Activated CD8-positive, alpha-beta memory T cell treated with anti-CD3 and anti-CD28 coated beads for 1 hour (primary cell): ENCODE measurements around the gene LILRB5.
"Not testable (repeated sequence)": the region's sequence is repeated elsewhere in the genome, so short reads cannot be mapped to it uniquely, and the experiment has no call there.

Experiments
- DNase-seq, 2 donors: peaks; one replicate each; pipeline ENCODE4 v3.0.0-alpha.2; 2020; ENCODE audit warnings: low read depth in 1 of 2; ENCODE audit errors: extremely low read depth in 1 of 2

The LILRB5 gene

DNA sequence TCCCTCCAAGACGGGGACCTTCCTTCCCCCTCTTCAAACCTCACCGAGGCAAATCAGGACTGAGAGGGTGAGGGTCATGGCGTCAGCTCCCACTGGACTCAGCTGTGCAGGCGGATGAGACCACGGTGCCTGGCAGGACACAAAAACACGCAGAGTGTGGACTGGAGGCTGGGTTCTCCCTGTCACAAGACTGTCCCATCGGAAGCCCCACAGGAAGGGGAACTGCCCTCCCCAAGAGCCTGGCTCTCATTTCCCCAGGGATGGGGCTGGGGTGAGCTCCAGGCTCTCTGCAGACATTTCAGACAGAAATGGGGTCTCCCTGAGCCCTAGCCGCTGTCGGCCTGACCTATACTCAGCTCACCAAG, at the start of gene LILRB5:
LILRB5 (minus strand) TSS at position 158 of the 365 bp plus-strand sequence; CDS start at position 78, 80 bp downstream.
- no peak for DNase-seq

DNA sequence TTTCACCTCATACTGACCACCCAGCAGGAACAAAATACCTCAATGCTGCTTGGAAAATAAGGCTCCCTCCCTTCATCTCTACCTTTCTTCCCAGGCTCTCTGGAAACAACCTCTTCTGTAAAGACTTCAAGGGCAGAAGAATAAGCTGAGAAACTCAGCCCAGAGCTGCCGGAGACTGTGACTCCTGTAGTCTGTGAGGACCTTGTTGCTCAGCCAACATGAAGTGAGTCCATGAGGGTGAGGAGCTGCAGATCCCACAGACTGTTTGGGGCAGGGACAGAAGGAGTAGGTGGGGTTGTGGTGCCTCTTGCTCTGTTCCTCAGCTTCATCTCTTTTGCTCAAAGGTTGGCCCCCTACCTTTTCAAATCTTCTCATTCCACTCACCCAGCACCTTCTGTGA, 48.1 kb upstream of the LILRB5 start:
- no peak for DNase-seq

DNA sequence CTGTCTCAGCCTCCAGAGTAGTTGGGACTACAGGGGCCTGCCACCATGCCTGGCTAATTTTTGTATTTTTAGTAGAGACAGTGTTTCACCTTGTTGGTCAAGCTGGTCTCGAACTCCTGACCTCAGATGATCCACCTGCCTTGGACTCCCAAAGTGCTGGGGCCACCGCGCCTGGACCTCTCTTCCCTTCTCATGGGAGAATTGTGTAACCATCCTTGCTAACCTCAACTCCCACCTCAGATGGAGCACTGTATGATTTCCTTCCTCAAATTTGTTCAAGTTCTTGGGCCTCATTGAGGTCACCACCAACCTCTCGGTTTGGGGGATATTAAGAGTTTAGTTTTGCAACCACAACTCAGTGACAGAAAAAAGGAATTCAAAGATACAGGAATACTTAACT, 45.2 kb upstream of the LILRB5 start:
- no peak for DNase-seq

DNA sequence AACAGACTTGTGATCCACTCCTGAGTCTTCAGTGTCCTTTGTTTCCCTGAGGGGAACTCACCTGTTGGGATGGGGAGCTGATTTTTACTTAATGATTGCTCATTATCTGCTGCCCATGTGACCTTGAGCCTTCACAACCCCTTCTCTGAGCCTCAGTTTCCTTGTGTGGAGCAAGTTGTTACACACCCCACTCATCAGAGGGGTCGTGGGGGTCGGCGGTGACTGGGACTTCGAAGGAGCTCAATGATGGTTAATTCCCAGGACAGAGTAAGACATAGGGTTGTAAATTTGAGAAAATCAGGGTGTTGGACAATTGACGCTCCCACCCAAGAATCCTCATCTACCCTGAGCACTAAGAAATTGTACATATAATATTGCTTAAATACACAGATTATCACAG, 42.4 kb upstream of the LILRB5 start:
- no peak for DNase-seq

DNA sequence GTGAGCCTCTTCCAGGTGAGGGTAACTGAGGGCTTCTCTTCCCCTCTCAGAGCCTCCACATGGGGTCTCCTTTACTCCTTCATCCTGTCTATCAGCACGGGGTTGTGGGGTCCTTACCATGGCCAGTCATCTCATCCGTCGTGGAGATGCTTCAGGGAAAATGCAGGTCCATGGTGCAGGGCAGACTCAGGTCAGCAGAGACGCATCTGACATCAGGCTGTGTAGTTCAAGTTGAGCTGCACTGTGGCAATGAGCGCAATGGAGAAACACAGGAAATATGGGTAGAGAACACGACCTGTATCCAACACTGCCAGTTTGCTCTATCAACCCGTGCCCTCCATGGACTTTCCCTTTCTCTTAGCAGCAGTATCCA, 42.0 kb upstream of the LILRB5 start:
- DNase-seq, result no peak

DNA sequence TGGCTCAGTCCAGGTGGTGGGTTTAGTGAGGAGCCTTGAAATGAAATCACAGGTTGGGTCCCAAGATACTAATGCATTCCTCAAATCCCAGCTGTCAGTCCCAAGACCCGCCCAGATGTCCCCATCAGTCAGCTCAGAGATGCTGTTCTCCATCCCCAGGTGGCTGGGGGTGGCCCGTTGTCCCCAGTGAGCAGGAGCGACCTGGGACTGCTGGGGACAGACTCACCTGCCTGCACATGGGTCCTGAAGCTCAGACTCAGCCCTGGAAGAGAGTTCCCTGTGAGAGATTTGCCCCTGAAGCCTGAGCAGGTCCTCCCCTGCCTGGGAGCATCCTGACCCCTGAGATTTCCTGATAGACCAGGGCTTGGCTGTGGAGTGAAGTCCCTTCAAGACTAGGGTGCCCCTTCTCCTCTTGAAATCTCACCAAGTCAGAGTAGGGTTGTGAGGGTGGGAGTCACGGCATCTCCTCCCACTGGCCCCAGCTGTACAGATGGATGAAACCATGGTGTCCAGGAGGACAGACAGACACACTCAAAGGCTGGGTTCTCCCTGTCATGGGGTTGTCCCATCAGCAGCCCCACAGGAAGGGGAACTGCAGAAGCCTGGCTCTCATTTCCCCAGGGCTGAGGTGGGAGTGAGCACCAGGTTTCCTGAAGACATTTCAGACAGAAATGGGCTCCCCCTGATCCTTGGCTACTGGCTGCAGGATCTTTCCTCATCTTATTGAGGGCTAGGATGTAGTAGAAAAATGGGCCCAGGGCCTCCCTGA, 41.5 kb upstream of the LILRB5 start:
- DNase-seq, result no peak

DNA sequence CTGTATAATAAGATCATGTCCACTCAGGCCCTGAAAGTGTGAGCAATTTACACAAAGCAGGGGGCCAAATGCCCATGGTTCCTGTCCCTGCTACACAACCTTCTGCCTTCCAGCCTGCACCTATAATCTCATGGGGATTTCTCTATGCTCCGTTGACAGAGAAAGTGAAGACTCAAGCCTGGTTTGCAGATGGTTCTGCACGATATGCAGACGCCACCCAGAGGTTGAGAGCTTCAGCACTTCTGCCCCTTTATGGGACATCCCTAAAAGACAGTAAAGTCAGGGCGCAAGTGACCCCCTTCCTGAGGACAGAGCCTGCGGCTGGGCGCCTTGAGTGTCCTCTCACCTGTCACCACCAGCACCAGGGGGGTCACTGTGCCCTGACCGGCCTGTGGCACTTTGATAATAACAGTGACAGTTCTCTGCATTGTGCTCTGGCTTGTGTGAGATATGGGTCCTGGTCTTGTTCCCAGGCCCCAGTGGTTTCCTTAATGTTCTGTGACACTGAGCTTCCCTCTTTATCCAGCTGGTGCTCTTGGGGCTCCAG, 40.8 kb upstream of the LILRB5 start:
- no peak for DNase-seq

DNA sequence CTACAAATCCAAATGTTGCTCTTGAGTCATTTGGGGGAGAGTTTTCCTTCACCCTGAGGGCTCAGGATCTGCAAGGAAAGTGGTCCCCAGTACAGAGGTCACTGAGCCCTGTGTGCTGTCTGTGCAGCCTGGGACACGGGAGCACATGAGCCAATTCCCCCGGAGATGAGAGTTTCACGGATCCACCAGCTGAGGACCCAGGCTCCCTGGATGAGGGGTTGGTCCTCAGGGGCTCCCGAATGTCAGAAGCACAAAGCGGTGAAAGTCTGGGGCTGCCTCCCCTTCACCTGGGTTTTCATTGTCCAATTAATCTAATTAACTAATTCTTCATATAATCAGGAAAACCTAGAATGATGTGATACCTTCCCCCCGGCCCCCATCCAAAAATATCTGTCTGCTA, 37.5 kb upstream of the LILRB5 start:
- no peak for DNase-seq

DNA sequence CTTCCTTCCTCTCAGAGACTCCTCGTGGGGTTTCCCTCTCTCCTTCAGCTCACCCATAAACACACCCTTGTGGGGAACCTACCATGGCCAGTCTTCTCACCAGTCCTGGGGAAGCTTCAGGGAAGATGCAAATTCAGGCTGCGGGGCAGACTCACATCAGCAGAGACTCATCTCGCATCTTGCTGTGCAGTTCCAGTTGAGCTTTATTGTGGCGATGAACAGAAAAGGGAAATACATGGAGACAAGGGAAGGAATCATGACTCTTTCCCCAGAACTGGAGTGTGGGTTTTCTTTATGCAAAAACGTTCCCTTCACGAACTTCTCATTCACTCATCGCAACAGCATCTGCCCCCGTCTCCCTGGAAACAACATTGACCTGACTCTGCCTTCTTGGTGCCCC, 32.1 kb upstream of the LILRB5 start:
- DNase-seq, result not testable (repeated sequence)

DNA sequence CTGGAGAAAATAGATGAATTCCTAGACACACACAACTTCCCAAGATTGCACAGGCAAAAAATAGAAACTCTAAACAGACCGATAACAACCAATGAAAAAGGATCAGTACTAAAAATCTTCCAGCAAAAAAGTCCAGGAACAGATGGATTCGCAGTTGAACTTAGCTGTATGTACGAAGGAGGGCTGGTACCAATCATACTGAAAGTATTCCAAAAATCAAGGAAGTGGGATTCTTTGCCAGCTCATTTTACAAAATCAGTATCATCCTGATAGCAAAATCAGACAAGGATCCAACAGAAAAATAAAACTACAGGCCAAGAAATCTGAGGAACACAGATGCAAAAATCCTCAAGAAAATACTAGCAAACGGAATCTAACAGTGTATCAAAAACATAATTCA, 30.4 kb upstream of the LILRB5 start:
- DNase-seq, result no peak

DNA sequence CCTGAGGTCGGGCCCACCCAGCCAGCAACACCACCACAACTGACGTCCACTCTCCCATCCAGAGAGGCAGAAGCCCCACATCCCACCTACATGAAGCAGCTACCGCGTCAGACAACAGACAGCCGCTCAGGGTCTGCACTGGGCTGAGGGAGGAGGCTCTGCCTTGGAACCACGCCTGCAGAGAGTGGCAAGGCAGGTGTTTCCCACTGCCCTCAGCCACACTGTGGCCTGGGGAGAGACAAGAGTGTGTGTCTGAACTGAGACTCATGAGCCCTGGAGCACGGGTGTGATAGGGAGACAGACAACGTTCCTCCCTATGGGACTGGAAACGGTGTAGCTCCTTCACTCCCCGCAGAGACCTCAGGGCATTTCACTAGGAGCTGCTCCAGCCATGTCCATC, 29.2 kb upstream of the LILRB5 start:
- not testable (repeated sequence) for DNase-seq

DNA sequence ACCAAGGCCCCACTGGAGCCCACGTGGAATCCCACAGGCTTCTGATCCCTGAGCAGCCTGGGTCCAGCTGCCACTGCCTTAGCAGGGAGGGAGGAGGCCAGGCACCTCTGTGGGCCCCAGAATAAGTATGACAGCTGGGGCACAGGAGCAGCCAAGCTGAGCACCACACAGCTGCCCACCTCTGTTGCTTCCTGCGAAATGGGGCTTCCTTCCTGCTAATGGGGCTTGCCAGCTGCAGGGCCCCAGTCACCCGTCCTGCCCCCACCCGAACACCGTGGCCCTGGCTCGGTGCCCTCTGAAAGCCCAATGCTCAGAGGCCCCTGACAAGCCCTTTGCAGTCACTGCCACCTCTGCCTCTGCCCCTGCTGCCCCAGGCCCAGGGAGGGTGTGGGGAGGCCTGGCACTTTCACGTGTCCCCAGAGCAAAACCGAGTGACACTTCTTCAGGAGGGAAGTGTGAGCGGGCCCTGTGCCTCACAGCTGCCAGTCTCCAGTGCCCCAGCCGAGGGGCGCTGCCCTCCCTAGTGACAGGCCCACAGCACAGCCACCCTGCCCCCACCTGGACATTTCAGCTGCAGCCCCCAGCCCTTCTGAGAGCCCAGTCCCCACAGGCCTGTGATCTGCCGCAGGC, 28.5 kb upstream of the LILRB5 start:
- DNase-seq, result not testable (repeated sequence)

DNA sequence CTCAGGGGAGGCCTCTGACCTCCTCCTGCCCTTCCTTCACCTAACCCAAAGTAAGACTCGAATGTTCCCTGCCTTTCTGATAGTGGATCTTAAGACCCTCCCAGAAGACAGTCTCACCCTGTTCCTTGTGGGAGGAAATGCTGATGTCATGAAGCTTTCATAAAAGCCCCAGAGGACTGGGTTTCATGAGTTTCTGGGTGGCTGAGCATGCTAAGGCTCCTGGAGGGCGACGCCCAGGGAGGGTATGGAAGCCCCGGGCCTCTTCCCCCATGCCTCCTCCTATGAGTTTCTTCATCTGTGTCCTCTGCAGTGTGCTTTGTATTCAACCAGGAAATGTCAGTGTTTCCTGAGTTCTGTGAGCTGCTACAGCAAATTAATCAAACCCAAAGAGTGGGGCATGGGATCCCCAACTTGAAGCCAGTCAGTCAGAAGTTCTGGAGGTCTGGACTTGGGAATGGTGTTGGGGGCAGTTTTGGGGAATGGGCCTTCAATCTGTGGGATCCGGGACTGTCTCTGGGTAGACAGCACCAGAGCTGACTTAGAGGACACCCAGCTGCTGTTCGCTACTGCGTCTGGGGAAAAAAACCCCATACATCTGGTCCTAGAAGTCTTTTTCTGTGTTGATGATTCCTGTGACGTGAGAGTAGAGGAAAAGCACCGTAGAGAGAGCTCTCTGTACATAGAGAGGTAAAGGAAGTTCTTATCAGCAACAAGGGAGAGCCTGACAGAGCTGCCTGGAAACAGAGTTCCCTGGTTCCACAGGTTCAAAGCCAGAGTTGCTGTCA, 25.8 kb upstream of the LILRB5 start:
- no peak for DNase-seq

DNA sequence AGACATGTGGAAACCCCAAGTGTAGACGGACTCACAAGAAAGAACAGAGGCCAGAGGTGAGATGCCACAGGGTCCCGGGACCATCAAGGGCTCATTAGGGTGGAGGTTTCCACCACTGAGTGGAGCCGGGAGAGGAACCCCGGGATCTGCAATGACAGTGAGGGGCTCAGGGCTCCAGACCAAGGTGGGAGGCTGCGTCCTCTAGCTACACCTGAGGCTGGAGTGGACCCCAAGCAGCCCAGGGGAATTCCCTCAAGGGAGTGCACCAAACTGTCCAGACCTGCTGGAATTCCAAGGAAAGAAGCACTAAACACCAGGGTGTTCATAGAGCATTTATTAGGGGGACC, 24.6 kb upstream of the LILRB5 start:
- not testable (repeated sequence) for DNase-seq

DNA sequence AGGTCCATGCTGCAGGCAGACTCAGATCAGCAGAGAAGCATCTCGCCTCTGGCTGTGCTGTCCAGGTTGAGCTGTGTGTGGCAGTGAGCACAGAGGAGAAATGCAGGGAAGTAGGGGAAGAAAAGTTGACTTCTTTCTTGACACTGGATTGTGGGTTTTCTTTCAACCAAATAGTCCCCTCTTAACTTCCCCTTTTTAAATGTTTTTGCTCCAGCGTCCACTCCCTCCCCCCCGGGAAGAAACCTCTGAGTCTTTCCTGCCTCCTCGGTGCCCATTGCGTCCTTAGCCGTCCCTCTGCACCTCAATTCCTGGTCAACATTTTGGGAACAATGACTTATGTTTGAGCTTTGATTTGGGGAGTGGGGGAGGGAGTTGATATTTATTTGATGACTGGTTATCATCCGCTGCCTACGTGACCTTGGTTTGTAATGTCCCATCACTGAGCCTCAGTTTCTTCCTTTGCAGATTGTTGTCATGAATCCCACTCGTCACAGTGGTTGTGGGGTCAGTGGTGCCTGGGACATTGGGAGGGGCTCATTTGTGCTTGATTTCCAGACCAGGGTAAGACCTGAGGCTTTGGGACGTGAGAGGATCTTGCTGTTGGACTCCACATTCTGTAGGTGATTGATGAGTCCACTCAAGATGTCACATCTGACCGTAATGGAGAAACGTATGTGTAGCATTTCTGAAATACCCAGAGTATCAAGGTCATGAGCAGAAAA, 24.1 kb upstream of the LILRB5 start, which contains the start of gene LILRB2:
LILRB2 (minus strand) TSS at position 104 of the 722 bp plus-strand sequence. CDS start 614 bp downstream, outside the sequence.
- no peak for DNase-seq

DNA sequence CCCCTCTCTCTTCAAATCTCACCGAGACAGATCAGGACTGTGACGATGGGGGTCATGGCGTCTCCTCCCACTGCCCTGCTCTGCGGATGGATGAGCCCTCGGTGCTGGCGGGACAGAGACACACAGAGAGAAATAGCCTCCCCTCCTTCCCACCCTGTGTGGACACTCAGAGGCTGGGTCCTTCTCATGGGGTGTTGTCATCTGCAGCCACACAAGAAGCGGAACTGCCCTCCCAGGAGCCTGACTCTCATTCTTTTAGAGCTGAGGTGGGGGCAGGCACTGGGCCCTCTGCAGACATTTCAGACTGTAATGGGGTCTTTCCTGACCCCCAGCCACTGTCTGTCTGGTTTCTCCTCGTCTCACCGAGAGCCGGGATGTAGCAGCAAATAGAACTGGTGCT, 23.4 kb upstream of the LILRB5 start:
- DNase-seq, result not testable (repeated sequence)

DNA sequence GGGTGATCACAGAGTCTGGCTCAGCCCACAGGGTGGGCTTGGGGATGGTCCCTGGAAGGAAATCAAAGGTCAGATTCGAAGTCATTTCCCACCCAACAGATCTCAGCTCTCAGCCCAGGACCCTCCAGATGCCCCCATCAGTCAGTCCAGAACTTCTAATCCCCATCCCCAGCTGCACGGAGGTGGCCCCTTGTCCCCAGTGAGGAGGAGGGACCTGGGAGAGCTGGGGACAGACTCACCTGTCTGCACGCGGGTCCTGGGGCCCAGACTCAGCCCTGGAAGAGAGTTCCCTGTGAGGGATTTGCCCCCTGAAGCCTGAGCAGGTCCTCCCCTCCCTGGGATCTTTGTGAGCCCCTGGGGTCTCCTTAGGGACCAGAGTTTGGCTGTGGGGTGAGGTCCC, 23.0 kb upstream of the LILRB5 start:
- DNase-seq, result not testable (repeated sequence)

DNA sequence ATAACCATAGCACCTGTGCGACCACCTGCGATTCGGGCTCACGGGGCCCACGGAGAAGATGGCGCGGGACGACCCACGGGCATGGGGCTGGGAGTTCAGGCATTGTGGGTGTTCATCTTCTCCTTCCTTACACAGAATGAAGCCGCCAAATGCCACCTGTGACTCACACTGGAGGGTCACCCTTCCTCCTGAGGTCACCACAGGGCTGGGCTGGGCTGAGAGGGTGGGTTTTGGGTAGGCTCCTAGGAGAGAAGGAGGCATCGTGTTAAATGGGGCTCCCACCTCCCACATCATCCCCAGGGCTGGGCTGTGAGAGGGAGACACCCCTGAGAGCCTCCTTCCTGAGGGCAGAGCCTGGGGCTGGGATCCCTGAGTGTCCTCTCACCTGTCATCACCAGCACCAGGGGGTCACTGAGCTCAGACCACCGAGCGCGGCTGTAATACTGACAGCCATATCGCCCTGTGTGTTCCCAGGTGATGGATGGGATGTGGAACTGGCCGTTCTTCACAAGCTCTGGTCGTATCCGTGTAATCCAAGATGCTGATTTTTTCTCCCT, 22.4 kb upstream of the LILRB5 start:
- DNase-seq, result no peak

DNA sequence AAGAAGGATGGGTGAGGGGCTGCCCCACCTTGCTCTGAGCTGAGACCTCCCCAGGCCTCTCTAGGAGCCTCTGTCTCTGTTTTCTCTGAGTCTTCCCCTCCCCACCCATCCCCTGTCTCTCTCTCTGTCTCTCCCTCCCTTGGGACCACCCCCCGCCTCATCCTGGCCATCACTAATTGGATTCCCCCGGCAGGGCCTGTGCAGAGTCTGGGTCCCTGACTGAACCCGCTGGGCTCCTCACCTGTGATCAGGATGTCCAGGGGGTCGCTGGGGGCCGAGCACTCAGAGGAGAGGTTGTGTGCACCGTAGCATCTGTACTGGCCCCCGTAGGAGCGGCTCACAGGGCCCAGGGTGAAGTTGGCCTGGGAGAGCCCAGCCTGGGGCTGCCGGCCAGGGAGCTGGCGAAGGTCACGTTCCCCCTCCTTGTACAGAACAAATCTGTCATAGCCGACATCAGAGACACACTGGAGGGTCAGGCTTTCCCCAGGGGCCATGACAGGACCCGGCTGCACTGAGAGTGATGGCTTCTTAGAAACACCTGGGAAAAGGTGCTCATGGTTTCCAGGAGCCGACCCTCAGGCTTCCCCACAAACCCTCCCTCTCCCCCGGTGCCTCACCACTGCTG, 21.6 kb upstream of the LILRB5 start:
- not testable (repeated sequence) for DNase-seq

DNA sequence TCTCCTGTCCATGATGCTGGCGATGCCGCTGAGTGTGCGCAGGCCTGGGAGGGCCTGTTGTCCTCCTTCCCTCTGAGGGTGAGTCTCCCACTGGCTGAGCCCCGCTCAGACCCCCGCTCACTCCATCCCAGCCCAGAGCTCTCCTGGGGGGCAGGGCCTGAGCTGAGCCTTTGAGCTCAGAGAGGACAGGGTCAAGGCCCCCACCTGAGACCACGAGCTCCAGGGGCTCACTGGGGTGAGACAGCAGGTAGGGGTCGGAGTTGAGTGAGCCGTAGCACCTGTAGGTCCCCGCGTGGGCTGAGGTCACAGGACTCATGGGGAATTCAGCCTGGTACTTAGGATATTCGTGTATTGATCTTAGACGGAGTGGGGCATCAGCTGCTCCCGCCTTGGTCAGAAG, 21.0 kb upstream of the LILRB5 start:
- not testable (repeated sequence) for DNase-seq
